Liver (tissue), 9 donors: ENCODE data around the gene NR6A1. TPM values are rescaled to one million over a fixed set of nuclear protein-coding genes. Genes with fewer than 3 reads are reported as not detected.

ENCODE experiments used
- DNase-seq: peaks from one replicate; pipeline ENCODE4 v3.0.0-alpha.2; 2017; ENCODE audit warnings: low spot score
- H3K27ac ChIP-seq, 2 donors: one replicate each; pipeline ENCODE4 v1.7.0; 2013; ENCODE audit warnings: inconsistent platforms in 2 of 2, low read length in 2 of 2, control low read depth in 1 of 2, low read depth in 1 of 2, mild to moderate bottlenecking in 1 of 2
- H3K27me3 ChIP-seq, 4 donors: one replicate each; pipeline versions ENCODE4 v1.6.1 to v1.7.0; 2013; ENCODE audit warnings: low read length in 3 of 4, inconsistent platforms in 1 of 4, mild to moderate bottlenecking in 1 of 4, moderate library complexity in 1 of 4; ENCODE audit not compliant: control insufficient read depth in 4 of 4, insufficient read depth in 4 of 4
- H3K36me3 ChIP-seq, 4 donors: one replicate each; pipeline versions ENCODE4 v1.6.1 to v1.7.0; 2013; ENCODE audit warnings: low read length in 3 of 4, mild to moderate bottlenecking in 3 of 4, low read depth in 1 of 4, moderate library complexity in 1 of 4; ENCODE audit not compliant: control insufficient read depth in 4 of 4, insufficient read depth in 3 of 4
- H3K4me1 ChIP-seq, 4 donors: one replicate each; pipeline versions ENCODE4 v1.6.1 to v1.7.0; 2013; ENCODE audit warnings: low read length in 3 of 4, mild to moderate bottlenecking in 3 of 4, moderate library complexity in 1 of 4; ENCODE audit not compliant: control insufficient read depth in 4 of 4, insufficient read depth in 4 of 4
- H3K4me3 ChIP-seq, 3 donors: one replicate each; pipeline versions ENCODE4 v1.6.1 to v1.7.0; 2013; ENCODE audit warnings: low read length in 3 of 3, control low read depth in 1 of 3, low read depth in 1 of 3, mild to moderate bottlenecking in 1 of 3
- H3K9ac ChIP-seq, 2 donors: one replicate each; pipeline ENCODE4 v1.7.0; 2013; ENCODE audit warnings: low read length in 2 of 2, mild to moderate bottlenecking in 2 of 2, moderate library complexity in 2 of 2, control low read depth in 1 of 2, low read depth in 1 of 2
- H3K9me3 ChIP-seq, 4 donors: one replicate each; pipeline versions ENCODE4 v1.6.1 to v1.7.0; 2013; ENCODE audit warnings: low read length in 3 of 4; ENCODE audit not compliant: control insufficient read depth in 4 of 4
- ATF3 ChIP-seq: IDR thresholded peaks from 2 replicates; pipeline ENCODE4 v1.6.1; 2016; ENCODE audit warnings: antibody characterized with exemption
- CTCF ChIP-seq: fragments of 150-350 bp; IDR thresholded peaks from 2 replicates; pipeline ENCODE4 v1.5.1; 2017; ENCODE audit warnings: improper control_type of control experiment, low read depth, low read length; ENCODE audit not compliant: missing input control
- EGR1 ChIP-seq, 2 donors: IDR thresholded peaks; 2 replicates each; pipeline ENCODE4 v1.6.1; 2016 to 2018; ENCODE audit warnings: antibody characterized with exemption in 2 of 2, low read depth in 2 of 2
- HNF4A ChIP-seq, 2 donors: conservative IDR thresholded peaks; 2 replicates each; pipeline ENCODE4 v1.6.1; 2016; ENCODE audit warnings: antibody characterized with exemption in 2 of 2, mild to moderate bottlenecking in 2 of 2
- HNF4G ChIP-seq: IDR thresholded peaks from 2 replicates; pipeline ENCODE4 v1.6.1; 2016; ENCODE audit warnings: antibody characterized with exemption
- MAX ChIP-seq: IDR thresholded peaks from 2 replicates; pipeline ENCODE4 v1.6.1; 2016; ENCODE audit warnings: antibody characterized with exemption
- REST ChIP-seq: IDR thresholded peaks from 2 replicates; pipeline ENCODE4 v1.6.1; 2016; ENCODE audit warnings: antibody characterized with exemption, mild to moderate bottlenecking
- RXRA ChIP-seq, 2 donors: IDR thresholded peaks; 2 replicates each; pipeline ENCODE4 v1.6.1; 2017 to 2018; ENCODE audit warnings: antibody characterized with exemption in 2 of 2, mild to moderate bottlenecking in 1 of 2
- ZBTB33 ChIP-seq: IDR thresholded peaks from 2 replicates; pipeline ENCODE4 v1.6.1; 2016; ENCODE audit warnings: antibody characterized with exemption
- WGBS: extraction: QIAGEN DNeasy Blood & Tissue Kit; methylation state at CpG from one replicate; pipeline ENCODE4 v1.1.7; 2013; 5-methylcytosine and 5-hydroxymethylcytosine counted together
- polyA plus RNA-seq, 2 donors: library from polyadenylated mRNA; stranded (reverse) in 1 of 2; unstranded in 1 of 2; fragments of 200-250 nt in 1 of 2; fragments of >200 nt in 1 of 2; fragmentation: Nextera tagmentation in 1 of 2; extraction: Ambion mirVana in 1 of 2; gene quantifications; one replicate each; pipeline versions ENCODE4 v1.2.1 to v1.2.3, GENCODE V29; 2013 to 2015
- total RNA-seq, 2 donors: library from RNA; depleted of rRNA; stranded (reverse); fragments of >200 nt; gene quantifications; one replicate each; pipeline ENCODE4 v1.2.3, GENCODE V29; 2014
- donor health status: healthy.
- donor health status: healthy.
- donor health status: healthy.
- donor health status: healthy.
- donor health status: healthy.

NR6A1 gene
- total and polyA plus RNA-seq, 4 donors: 0.72 to 6.1 (median 2.1) TPM

- Histone ChIP-seq H3K27me3 (no peaks in the 10 kb centered on the region), H3K9me3 (no peaks in the 10 kb centered on the region), H3K36me3 (no peaks in the 10 kb centered on the region), H3K4me1 (peaks cover 0 to 2% (median under 1%) of the 10 kb centered on the region in 4 donors), H3K27ac (no peak overlapping the region), H3K9ac (no peak overlapping the region), H3K4me3 (no peak overlapping the region)
- no peak for TF ChIP-seq MAX
- no peak for TF ChIP-seq ZBTB33
- DNase-seq: no peak
- 76% methylated on average over 2 of the region's 2 CpGs for WGBS
These were observed 281.1 kb downstream of the NR6A1 start for GRCh38 chr9:124490004-124490403.

GRCh38 chr9:124489222-124489621, 281.9 kb downstream of the NR6A1 start:
- H3K4me1 ChIP-seq: no peaks in the 10 kb centered on the region
- TF ChIP-seq RXRA (IDR thresholded peaks at IDR 0.05): no peak
- no peak for TF ChIP-seq HNF4A (conservative IDR thresholded peaks at IDR 0.05)
- no peak for TF ChIP-seq EGR1 (IDR thresholded peaks at IDR 0.05; ENCODE audit: low read depth in 2 of 2)
- H3K27me3 ChIP-seq: no peaks in the 10 kb centered on the region
- no peak overlapping the region for H3K27ac ChIP-seq
- DNase-seq: no peak
- H3K9ac ChIP-seq: no peak overlapping the region
- WGBS: 75% methylated on average over 13 of the region's 13 CpGs
- no peaks in the 10 kb centered on the region for H3K9me3 ChIP-seq
- H3K36me3 ChIP-seq: no peaks in the 10 kb centered on the region
- no peak overlapping the region for H3K4me3 ChIP-seq

- no peak overlapping the region for H3K9ac ChIP-seq
- TF ChIP-seq HNF4G (no peak), ATF3 (no peak), HNF4A (conservative IDR thresholded peaks at IDR 0.05) (no peak), CTCF (no peak), REST (no peak)
- no peaks in the 10 kb centered on the region for H3K27me3 ChIP-seq
- H3K27ac ChIP-seq: no peak overlapping the region
- 93% methylated on average over 8 of the region's 8 CpGs for WGBS
- H3K36me3 ChIP-seq: no peaks in the 10 kb centered on the region
- H3K4me1 ChIP-seq: no peaks in the 10 kb centered on the region
- no peak overlapping the region for H3K4me3 ChIP-seq
- no peaks in the 10 kb centered on the region for H3K9me3 ChIP-seq
- no peak for DNase-seq
These were observed 282.4 kb downstream of the NR6A1 start for GRCh38 chr9:124488641-124489210.
